GM19328 (cell line): ENCODE data around the gene ATXN1.
A peak's percentile ranks its signal among the peaks of the same experiment; 100 is the strongest.
"Not testable (repeated sequence)": the region's sequence is repeated elsewhere in the genome, so short reads cannot be mapped to it uniquely, and the experiment has no call there.

Source experiments
- ATAC-seq: cut with Tn5 transposase; IDR thresholded peaks from one replicate; pipeline ENCODE4 v1.9.1; 2021; ENCODE audit warnings: mild to moderate bottlenecking, moderate library complexity; ENCODE audit not compliant: unreplicated experiment

ATXN1 gene

DNA sequence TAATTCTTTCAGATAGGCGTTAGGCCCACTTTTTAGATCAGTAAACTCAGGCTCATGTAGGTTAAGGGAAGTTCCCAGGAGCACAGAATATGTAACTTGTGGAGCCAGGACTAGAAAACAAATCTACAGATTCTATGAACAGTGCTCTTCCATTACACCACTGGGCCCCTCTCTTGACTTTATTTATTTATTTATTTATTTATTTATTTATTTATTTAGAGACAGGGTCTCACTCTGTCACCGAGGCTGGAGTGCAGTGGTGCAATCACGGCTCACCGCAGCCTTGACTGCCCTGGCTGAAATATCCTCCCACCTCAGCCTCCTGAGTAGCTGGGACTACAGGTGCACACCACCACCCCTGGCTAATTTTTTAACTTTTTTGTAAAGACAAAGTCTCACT, 382.9 kb downstream of the ATXN1 start:
- not testable (repeated sequence) for ATAC-seq

DNA sequence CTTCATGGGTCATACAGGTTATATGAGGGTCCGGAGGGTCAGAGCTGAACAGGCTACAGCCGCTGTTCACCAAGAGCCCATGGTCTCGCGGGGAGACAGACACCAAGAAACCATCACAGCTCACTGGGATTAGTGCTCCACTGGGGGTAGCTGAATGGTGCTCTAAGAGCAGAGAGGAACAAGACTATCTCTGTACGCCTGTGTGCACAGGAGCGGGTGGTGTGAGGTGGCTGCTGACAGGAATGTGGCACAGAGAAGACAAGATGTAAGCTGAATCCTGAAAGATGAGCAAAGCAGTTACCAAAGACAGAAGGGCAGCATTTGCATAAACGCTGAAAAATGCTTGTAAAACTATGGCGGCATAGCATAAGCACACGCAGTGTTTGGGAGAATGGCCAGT, 383.8 kb downstream of the ATXN1 start:
- no peak for ATAC-seq

DNA sequence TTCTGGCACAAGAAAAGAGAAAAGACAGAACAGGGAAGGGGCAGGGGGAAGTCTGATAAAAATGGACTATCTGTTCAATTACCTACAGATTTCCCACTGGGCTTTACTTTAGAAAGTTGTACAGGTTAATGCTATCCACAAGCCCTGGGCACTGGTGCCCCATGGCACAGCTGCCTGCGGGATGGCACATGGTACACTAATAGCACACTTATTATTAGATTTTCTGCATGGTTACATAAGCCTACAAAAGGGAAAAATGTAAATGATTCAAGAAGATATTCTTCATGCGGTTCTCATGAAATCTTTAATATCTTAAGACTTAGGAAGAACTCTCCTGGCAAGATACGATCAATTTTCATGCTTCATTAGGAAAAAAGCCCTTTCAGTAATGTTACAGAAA, 385.4 kb downstream of the ATXN1 start:
- no peak for ATAC-seq

DNA sequence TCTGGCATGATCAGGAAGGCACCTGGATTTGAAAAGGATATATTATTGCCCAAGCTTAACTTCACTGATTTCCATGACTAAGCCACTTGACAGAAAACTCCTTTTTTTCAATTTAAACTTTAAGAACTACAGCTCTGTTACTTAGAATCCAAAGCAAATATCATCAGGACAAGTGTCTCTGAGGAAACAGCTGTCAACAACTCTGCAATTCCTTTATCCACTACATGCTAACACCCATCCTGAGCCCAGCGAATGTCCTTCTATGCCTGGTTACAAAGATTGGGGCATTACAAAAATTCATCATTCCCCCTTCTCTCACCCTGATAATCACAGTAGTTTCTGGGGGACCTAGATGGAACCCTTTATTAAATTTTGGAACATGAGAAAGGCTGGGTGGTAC, 386.1 kb downstream of the ATXN1 start:
- no peak for ATAC-seq

DNA sequence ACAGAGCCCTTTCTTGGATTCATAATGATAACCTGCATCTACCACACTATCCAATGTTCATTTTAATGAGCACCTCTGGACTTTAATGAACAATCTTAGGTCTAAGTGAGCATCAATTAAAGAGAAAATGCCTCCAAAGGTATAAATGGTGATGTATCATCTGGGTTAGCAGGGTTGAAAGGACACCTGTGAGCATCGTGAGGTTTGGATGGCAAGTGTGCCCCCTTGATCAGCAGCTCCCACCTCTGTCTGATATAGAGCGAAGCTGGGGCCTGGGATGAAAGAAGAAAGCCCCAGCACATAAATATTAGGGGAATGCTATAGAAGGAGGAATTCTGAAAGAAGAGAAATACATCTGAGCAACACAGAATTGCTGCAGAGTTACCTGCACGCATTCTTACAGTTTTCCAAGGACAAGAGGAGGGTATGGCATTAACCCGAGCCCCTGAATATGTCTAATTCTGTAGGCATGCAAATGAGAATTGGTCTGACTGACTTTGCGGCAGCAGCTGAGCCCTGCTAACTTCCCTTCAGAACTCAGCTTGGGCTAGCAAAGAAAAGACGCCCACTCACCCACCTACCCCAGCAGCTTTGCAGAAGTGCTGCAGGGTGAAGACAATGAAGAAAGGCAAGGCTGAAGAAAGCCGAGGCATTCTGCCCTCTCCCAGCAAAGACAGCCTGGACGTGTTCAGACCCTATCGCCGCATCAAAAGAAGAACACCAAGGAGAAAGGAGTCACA, 386.6 kb downstream of the ATXN1 start:
- ATAC-seq = peak; percentile 79

- ATAC-seq = no peak
Observed at GRCh38 chr6:16374016-16374415, 387.2 kb downstream of the ATXN1 start.

GRCh38 chr6:16372029-16372776, 389.1 kb downstream of the ATXN1 start:
- ATAC-seq = no peak

- ATAC-seq = no peak
Observed at GRCh38 chr6:16371401-16371800, 389.9 kb downstream of the ATXN1 start.

- ATAC-seq = no peak
Observed at GRCh38 chr6:16370943-16371342, 390.3 kb downstream of the ATXN1 start.

- ATAC-seq = no peak
Observed at GRCh38 chr6:16369989-16370388, 391.3 kb downstream of the ATXN1 start.

DNA sequence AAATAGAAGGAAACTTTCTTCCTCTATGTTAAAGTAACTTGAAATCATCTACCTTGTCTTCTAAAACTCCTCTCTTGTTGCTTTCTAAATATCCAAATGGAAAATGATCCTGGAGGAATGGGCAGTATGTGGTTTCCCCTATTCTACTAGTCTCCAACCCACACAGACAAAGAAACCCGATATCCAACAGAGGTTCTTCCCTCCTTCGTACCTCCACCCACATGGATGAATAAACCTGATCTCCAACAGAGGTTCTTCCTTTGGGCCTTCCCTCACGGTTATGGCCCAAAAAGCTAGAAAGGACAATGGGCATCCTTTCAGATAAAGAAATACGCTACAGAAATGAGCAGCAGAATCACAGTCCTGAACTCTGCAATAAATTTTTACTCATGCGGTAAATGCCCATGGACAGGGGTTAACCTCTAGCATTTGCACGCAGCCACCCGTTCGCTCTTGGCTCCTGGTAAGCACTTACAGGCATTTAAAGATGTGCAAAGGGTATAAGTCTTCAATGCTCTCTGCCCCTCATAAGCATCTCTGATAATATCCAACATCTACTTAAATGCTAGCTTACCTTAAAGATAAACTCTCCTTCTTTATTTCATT, 392.0 kb downstream of the ATXN1 start:
- ATAC-seq = no peak

DNA sequence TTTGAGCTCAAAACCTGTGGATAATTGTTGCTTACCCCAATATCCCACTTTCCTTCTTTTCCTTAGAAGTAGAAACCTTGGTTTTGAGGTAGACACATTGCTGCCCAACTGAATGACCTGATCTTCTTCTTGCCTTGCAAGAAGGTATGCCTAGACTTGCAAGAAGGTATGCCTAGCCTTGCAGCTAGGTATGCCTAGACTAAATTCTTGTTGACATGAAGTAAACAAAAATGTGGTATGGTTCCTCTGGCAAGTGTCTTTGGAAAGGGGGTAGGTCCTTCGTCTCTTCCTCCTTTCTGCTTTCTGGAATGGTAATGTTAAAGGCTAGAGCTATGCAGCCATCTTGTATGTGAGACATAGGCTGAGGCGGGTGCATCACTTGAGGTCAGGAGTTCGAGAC, 393.7 kb downstream of the ATXN1 start:
- ATAC-seq = no peak

- no peak for ATAC-seq
Observed at GRCh38 chr6:16363749-16364148, 397.5 kb downstream of the ATXN1 start.

DNA sequence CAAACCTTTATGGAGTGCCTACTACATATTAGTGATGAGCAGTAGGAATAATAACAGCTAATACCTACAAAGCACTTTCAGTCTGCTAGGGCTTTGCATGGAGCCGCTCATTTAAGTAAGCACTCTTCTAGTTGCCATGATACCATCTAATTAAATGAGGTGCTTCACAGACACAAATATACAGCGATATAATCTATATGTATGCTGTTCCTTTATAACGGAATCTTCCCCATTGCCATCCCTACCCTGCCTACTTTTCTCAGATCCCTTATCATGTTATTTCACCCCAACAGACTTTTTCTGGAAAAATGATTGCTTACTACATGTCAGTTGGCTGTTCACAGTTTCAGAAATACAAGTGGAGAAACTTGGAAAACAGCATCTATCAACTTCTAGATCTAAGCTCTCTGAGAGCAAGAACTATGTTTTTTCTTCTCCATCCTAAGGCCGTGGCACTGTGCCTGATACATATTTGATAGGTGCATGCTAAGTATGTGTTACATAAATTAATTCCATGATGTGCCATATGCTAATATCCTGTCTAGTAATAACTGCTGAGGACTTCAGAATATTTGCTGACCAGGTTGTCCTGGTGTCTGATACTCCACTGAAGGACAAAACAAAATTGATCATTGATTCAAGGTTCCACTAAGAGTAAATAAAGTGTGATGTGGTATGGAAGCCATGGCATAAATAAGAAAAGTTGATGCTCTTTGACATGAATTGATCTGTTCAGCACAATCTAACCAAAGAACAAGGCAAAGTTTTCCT, 398.3 kb downstream of the ATXN1 start:
- ATAC-seq = no peak

DNA sequence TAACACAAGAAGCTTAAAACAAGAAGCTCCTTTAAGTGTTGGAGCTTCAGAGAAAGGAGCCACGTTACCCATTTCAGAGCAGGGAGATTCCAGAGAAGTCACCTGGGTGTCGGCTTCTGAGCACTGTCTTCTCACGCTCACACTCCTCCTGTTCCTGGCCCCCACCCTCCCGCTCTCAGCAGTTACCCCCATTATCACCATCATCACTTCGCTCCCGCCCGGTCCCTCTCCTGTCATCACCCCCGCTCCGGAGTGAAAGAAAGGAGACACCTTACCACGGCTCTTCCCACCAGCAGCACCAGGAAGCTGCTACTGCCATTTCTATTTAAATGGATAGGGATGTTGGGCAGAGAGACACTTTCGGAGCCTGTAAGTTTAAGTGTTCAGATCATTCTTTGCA, 399.0 kb downstream of the ATXN1 start:
- no peak for ATAC-seq

DNA sequence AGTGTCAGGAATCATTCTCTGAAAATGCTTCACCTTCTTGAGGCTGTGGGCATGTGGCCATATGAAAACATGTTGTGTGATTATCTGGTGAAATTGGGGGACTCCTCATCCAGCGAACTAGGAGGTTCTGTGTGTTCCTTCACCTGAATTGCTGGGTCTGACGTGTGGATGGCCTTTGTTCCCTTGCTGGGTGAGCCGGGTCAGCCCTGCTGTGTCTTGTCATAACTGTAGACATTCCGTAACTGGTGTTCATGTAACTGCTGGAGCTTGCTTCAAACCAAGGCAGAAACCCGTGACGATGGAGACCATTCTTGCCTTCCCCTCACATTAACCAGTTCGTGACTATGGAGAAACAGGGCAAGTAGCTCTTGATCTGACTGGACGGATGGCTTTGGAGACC, 399.4 kb downstream of the ATXN1 start:
- ATAC-seq = no peak

DNA sequence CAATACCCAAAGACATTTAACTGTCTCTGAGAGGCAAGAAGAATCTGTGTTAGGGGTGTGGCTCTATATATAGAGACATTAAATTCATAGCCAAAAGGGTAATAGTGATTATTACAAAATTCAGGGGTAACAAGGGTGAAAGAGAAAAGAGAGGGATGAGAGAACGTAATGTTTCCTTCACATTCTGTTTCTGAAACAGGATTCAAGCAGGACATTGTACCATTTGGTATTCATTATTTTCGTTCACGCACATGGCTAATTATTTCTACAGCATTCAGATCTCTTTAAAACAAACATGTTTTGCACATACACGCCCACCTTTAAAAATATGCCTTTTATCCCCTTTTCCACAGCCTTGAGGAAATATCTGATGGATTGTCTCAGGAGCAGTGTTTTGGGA, 400.1 kb downstream of the ATXN1 start:
- ATAC-seq = no peak

GRCh38 chr6:16360365-16360764, 400.9 kb downstream of the ATXN1 start:
- ATAC-seq = no peak

- no peak for ATAC-seq
Observed at GRCh38 chr6:16359563-16359962, 401.7 kb downstream of the ATXN1 start.

DNA sequence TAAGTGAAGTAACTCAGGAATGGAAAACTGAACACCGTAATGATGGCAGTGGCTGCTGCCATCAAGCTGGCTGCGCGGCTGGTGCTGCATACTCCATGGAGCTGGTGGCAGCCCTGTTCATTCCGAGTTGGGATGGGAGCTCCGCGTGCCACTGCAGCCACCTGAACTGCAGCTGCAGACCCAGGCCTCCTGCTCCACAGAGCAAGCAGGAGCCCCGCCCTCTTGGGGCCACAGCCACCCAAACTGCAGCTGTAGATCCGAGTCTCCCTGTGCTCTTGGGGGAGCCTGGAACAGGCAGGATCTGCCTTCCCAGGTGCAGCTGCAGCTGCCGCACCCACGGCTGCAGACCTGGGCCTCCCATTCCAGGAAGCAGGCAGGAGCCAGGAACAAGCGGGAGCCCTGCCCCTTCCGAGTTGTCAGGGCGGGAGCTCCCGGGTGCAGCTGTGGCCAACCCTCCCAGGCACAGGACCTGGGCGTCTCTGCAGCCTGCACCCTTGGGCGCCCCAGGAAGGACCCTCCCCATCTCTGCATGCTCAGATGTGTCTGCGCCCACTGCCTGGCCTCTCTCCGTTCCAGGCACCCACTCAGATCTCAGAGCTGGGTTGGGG, 402.6 kb downstream of the ATXN1 start:
- ATAC-seq = no peak
